ENCODE data around the gene CKB.
A peak's percentile ranks its signal among the peaks of the same experiment; 100 is the strongest.

CKB gene

DNA sequence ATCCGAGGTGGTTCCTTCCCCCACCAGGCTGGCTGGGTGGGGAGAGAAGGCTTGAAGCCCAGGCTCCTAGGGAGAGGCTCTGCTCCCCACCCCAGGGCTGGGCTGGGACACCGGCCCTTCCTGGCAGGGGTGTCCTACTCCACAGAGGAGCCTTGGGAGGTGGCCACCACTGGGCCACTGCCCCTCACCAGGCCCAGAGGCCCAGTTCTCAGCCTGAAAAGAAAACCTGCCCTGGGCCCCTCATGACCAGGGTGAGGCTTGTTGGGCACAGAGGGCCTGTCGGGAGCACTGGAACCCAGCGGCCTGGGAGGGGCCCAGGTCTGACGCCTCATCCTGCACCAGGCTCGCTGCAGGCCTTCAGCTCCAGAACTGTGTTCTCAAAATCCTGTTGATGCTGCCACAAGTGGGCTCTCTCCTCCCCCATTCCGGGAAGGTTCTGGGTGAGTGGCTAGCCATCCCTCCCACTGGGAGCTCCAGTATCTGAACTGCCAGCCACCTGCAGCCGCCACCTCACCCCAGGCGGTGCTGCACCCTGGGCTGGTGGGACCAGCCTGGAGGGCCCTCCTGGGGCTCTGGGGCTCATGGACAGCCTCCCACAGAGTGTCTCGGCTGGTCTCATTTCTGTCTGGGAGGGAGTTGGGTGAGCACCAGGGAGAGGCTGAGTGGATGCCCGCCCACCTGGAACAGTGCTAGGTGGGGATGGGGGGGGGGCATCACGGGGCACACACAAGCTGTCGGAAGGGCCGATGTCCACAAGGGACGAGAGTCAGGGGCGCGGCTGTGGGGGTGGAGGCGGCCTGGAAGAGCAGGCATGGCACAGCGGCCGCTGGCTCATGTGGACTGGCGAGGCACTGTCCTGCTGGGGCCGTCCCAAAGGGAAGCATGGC lies 28.1 kb upstream of the CKB start:
- no peaks in the 10 kb centered on the region for H3K36me3 ChIP-seq (ENCODE audit: low read depth)
- ATAC-seq (ENCODE audit: low read depth) (no peak), DNase-seq (ENCODE audit: low spot score) (peak; percentile 72)
- peaks cover 13% of the 10 kb centered on the region for H3K4me1 ChIP-seq (ENCODE audit: insufficient read depth, poor library complexity, severe bottlenecking)
- TF ChIP-seq, protein P1, sequence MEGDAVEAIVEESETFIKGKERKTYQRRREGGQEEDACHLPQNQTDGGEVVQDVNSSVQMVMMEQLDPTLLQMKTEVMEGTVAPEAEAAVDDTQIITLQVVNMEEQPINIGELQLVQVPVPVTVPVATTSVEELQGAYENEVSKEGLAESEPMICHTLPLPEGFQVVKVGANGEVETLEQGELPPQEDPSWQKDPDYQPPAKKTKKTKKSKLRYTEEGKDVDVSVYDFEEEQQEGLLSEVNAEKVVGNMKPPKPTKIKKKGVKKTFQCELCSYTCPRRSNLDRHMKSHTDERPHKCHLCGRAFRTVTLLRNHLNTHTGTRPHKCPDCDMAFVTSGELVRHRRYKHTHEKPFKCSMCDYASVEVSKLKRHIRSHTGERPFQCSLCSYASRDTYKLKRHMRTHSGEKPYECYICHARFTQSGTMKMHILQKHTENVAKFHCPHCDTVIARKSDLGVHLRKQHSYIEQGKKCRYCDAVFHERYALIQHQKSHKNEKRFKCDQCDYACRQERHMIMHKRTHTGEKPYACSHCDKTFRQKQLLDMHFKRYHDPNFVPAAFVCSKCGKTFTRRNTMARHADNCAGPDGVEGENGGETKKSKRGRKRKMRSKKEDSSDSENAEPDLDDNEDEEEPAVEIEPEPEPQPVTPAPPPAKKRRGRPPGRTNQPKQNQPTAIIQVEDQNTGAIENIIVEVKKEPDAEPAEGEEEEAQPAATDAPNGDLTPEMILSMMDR (IDR thresholded peaks at IDR 0.05; ENCODE audit: poor library complexity, severe bottlenecking): no peak
- no peak overlapping the region for H3K4me3 ChIP-seq (ENCODE audit: severe bottlenecking)
- H3K27me3 ChIP-seq (ENCODE audit: insufficient read depth, poor library complexity, severe bottlenecking): no peaks in the 10 kb centered on the region
- H3K27ac ChIP-seq (ENCODE audit: poor library complexity, severe bottlenecking): no peak overlapping the region
- no peaks in the 10 kb centered on the region for H3K9me3 ChIP-seq (ENCODE audit: severe bottlenecking)

DNA sequence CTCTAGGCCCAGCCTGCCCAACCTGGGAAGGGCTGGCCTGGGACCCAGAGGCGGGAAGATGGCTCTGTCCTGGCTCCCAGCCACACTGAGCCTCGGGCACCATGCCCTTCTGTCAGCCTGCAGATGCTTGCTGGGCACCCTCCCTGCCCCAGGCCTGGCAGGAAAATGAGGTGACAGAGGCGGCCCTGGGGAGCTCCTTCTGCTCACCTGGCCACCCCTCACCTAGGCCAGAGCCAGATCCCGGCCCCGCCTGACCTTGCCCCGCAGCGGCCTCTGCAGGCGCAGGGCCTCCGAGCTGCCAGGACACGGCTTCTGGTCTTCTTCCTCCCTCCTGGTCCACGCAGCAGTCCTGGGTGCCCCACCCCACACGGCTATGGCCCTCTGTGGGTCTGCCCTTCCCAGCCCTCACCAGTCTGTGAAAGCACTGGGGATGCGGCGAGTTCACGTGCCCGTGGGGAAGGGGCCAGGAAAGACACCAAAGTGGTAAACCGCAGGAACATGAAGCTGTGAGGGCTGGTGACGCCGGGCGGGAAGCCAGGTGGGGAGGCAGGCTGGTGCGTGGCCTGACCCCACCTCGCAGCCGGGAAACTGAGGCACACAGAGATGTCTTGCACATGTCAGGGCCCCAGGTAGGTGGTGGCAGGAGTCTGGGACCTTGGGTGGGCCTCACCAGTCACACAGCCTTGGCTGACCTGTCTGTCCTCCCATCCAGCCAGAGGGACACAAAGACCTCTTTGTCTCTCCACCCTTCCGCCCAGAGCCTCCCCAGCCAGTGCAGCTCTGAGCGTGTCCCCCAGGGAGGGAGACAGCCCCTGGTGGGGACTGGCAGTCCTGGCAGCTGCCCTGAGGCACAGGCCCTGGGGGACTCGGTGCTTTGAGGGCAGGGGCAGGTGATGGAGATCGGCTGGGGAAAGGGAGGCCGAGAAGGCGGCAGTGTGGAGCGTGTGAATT lies 27.0 kb upstream of the CKB start:
- H3K9me3 ChIP-seq (ENCODE audit: severe bottlenecking): no peaks in the 10 kb centered on the region
- peaks cover 13% of the 10 kb centered on the region for H3K4me1 ChIP-seq (ENCODE audit: insufficient read depth, poor library complexity, severe bottlenecking)
- no peaks in the 10 kb centered on the region for H3K36me3 ChIP-seq (ENCODE audit: low read depth)
- H3K27ac ChIP-seq (ENCODE audit: poor library complexity, severe bottlenecking): no peak overlapping the region
- DNase-seq (ENCODE audit: low spot score): peak; percentile 70
- no peak overlapping the region for H3K4me3 ChIP-seq (ENCODE audit: severe bottlenecking)
- H3K27me3 ChIP-seq (ENCODE audit: insufficient read depth, poor library complexity, severe bottlenecking): no peaks in the 10 kb centered on the region
- TF ChIP-seq, protein P1 (IDR thresholded peaks at IDR 0.05; ENCODE audit: poor library complexity, severe bottlenecking): no peak
- no peak for ATAC-seq (ENCODE audit: low read depth)

DNA sequence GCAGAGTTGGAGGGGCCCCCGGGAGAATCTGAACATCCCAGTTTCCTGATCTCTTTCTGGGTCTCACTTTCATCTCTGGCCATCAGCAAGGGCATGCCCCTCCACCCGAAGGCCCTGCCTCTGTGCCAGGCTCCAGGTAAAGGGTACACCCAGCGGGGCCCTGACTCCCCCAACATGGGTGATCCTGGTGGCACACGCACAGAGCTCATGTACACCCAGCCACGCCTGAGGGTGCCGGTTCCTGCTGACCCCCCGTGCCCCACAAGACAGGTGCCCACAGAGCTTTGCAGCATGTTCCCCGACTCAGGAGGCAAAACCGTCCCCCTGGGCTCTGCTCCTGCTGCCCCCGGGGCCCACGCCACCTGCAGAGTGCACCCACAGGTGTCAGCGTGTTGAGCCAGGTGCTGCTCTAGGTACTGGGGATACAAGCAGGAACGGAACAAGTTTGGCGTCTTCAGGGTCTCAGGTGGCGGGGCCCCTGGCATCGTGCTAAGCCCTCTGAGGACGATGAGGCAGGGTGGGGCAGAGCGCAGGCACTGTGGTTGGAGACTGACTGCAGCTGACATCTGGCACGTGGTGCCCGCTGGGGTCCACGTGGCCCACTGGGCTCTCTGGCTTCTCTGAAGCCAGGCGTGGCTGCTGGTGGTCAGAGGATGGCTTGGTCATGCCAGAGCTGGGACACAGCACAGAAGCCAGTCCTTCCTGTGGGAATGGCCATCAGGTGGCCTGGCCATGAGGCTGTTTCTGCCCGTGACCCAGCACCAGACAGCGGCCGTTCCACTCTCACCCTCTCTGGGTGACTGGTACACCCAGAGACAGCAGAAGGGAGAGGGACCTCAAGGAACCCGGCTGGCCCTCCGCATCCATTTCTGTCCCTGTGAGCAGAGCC lies 26.1 kb upstream of the CKB start:
- ATAC-seq (ENCODE audit: low read depth): no peak
- Histone ChIP-seq H3K36me3 (ENCODE audit: low read depth) (no peaks in the 10 kb centered on the region), H3K4me1 (ENCODE audit: insufficient read depth, poor library complexity, severe bottlenecking) (peaks cover 13% of the 10 kb centered on the region), H3K9me3 (ENCODE audit: severe bottlenecking) (no peaks in the 10 kb centered on the region), H3K4me3 (ENCODE audit: severe bottlenecking) (no peak overlapping the region), H3K27ac (ENCODE audit: poor library complexity, severe bottlenecking) (no peak overlapping the region), H3K27me3 (ENCODE audit: insufficient read depth, poor library complexity, severe bottlenecking) (no peaks in the 10 kb centered on the region)
- TF ChIP-seq, protein P1 (IDR thresholded peaks at IDR 0.05; ENCODE audit: poor library complexity, severe bottlenecking): no peak
- DNase-seq (ENCODE audit: low spot score): peak; percentile 79

DNA sequence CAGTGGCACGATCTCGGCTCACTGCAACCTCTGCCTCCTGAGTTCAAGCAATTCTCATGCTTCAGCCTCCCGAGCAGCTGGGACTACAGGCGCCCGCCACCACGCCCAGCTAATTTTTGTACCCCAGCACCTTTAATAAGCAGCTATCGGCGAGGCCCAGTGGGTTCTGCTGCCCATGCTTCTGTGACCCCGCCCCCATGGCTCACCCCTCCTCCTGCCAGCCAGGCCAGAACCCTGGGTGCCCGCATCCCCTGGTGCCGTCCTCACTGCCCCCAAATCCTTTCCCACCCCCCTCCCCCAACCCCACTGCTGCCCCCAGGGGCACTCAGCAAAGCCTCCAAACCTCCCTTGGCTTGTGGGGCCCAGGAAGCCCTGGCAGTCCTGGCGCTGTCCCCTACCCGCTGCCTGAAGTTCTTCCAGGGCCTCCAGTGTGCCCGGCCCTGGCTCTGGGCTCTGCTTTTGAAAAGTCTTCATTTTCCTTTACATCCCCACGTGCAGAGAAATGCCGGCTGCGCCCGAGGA lies 25.4 kb upstream of the CKB start:
- TF ChIP-seq, protein P1 (IDR thresholded peaks at IDR 0.05; ENCODE audit: poor library complexity, severe bottlenecking): no peak
- H3K27ac ChIP-seq (ENCODE audit: poor library complexity, severe bottlenecking): no peak overlapping the region
- H3K4me1 ChIP-seq (ENCODE audit: insufficient read depth, poor library complexity, severe bottlenecking): peaks cover 13% of the 10 kb centered on the region
- no peaks in the 10 kb centered on the region for H3K27me3 ChIP-seq (ENCODE audit: insufficient read depth, poor library complexity, severe bottlenecking)
- ATAC-seq (ENCODE audit: low read depth) (no peak), DNase-seq (ENCODE audit: low spot score) (no peak)
- no peak overlapping the region for H3K4me3 ChIP-seq (ENCODE audit: severe bottlenecking)
- no peaks in the 10 kb centered on the region for H3K36me3 ChIP-seq (ENCODE audit: low read depth)
- no peaks in the 10 kb centered on the region for H3K9me3 ChIP-seq (ENCODE audit: severe bottlenecking)

Measured in RWPE2 (cell line).